ENCODE results near the gene COL4A6.

Gene COL4A6

DNA sequence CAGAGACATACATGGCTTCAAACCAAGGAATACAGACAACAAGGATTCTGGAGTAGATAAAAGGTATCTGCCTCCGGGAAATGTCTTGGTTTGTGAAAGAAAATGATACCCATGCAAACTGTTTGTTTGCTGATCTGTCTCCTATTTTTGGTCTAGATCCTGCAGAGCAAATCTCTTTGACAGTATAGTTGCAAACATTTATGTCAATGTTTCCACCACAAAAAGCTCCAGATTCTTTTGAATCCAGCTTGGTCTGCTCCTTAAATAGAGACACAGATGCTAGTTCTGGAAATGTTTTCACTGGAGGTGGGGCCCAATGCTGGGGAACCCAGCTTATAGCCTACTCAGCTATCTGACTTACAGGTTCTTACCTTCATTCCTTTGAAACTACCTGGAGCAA lies 226.9 kb downstream of the COL4A6 start:
- Histone ChIP-seq H3K27me3 (ENCODE audit: insufficient read depth, low read length) (no peaks in the 10 kb centered on the region), H3K9ac (ENCODE audit: low read length) (no peak overlapping the region), H3K9me2 (ENCODE audit: low read depth, low read length) (no peaks in the 10 kb centered on the region), H3K4me1 (ENCODE audit: insufficient read depth, low read length, severe bottlenecking) (no peaks in the 10 kb centered on the region), H3K4me2 (ENCODE audit: low read length) (no peak overlapping the region), H3K36me3 (ENCODE audit: insufficient read depth, low read length) (no peaks in the 10 kb centered on the region), H3K27ac (ENCODE audit: low read depth, low read length, poor library complexity, severe bottlenecking) (no peak overlapping the region), H3K4me3 (ENCODE audit: low read depth, low read length, poor library complexity, severe bottlenecking) (no peak overlapping the region), H3K9me3 (ENCODE audit: low read length) (no peaks in the 10 kb centered on the region), H4K20me1 (ENCODE audit: insufficient read depth, low read length) (no peaks in the 10 kb centered on the region), H3K79me2 (ENCODE audit: insufficient read depth, low read length) (no peaks in the 10 kb centered on the region), H2AFZ (ENCODE audit: low read length) (no peak overlapping the region), H3F3A (ENCODE audit: insufficient read depth, low read length) (no peaks in the 10 kb centered on the region)
- TF ChIP-seq CTCF (IDR thresholded peaks at IDR 0.05; ENCODE audit: low read length) (no peak), EZH2 (IDR thresholded peaks at IDR 0.05; ENCODE audit: borderline replicate concordance, low read length) (no peak)

- Histone ChIP-seq H3K27ac (ENCODE audit: low read depth, low read length, poor library complexity, severe bottlenecking) (no peak overlapping the region), H4K20me1 (ENCODE audit: insufficient read depth, low read length) (no peaks in the 10 kb centered on the region), H3K9ac (ENCODE audit: low read length) (no peak overlapping the region), H3K27me3 (ENCODE audit: insufficient read depth, low read length) (no peaks in the 10 kb centered on the region), H2AFZ (ENCODE audit: low read length) (no peak overlapping the region), H3K9me2 (ENCODE audit: low read depth, low read length) (no peaks in the 10 kb centered on the region), H3K4me3 (ENCODE audit: low read depth, low read length, poor library complexity, severe bottlenecking) (no peak overlapping the region), H3K4me2 (ENCODE audit: low read length) (no peak overlapping the region), H3K36me3 (ENCODE audit: insufficient read depth, low read length) (no peaks in the 10 kb centered on the region), H3K9me3 (ENCODE audit: low read length) (no peaks in the 10 kb centered on the region), H3K4me1 (ENCODE audit: insufficient read depth, low read length, severe bottlenecking) (no peaks in the 10 kb centered on the region), H3F3A (ENCODE audit: insufficient read depth, low read length) (no peaks in the 10 kb centered on the region), H3K79me2 (ENCODE audit: insufficient read depth, low read length) (no peaks in the 10 kb centered on the region)
- TF ChIP-seq EZH2 (IDR thresholded peaks at IDR 0.05; ENCODE audit: borderline replicate concordance, low read length), result no peak
- no peak for TF ChIP-seq CTCF (IDR thresholded peaks at IDR 0.05; ENCODE audit: low read length)
Measured at GRCh38 chrX:108209006-108209554, 229.1 kb downstream of the COL4A6 start.

DNA sequence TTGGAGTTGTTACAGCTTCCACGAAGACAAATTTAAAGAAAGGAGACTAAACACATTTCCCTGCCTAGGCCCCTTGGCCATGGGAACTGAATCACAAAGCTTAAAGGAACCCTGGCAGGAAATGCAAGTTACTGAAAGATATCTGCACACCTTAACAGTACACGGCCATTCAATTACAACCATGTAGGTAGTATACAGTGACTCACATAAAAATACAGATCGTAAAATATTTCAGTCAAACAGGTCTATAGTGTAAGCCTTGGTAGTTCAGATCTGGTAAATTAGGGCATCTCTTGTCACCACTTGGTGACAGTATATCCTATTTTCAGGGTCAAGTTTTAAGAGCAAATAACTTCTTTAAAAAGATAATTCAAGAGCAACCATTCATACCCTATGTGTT lies 234.7 kb downstream of the COL4A6 start:
- H2AFZ ChIP-seq (ENCODE audit: low read length), result no peak overlapping the region
- no peaks in the 10 kb centered on the region for H3K79me2 ChIP-seq (ENCODE audit: insufficient read depth, low read length)
- H3K9me3 ChIP-seq (ENCODE audit: low read length), result no peaks in the 10 kb centered on the region
- H3K27me3 ChIP-seq (ENCODE audit: insufficient read depth, low read length), result no peaks in the 10 kb centered on the region
- H3K9ac ChIP-seq (ENCODE audit: low read length), result no peak overlapping the region
- H3K27ac ChIP-seq (ENCODE audit: low read depth, low read length, poor library complexity, severe bottlenecking), result no peak overlapping the region
- H3K36me3 ChIP-seq (ENCODE audit: insufficient read depth, low read length), result no peaks in the 10 kb centered on the region
- no peak overlapping the region for H3K4me2 ChIP-seq (ENCODE audit: low read length)
- no peaks in the 10 kb centered on the region for H3K4me1 ChIP-seq (ENCODE audit: insufficient read depth, low read length, severe bottlenecking)
- no peaks in the 10 kb centered on the region for H4K20me1 ChIP-seq (ENCODE audit: insufficient read depth, low read length)
- H3F3A ChIP-seq (ENCODE audit: insufficient read depth, low read length), result no peaks in the 10 kb centered on the region
- H3K4me3 ChIP-seq (ENCODE audit: low read depth, low read length, poor library complexity, severe bottlenecking), result no peak overlapping the region
- TF ChIP-seq CTCF (IDR thresholded peaks at IDR 0.05; ENCODE audit: low read length) (no peak), EZH2 (IDR thresholded peaks at IDR 0.05; ENCODE audit: borderline replicate concordance, low read length) (no peak)
- H3K9me2 ChIP-seq (ENCODE audit: low read depth, low read length), result no peaks in the 10 kb centered on the region

All from OCI-LY1 (cell line).